Caco-2 (cell line): ENCODE measurements around the gene FBXO24. TPM values are rescaled to one million over a fixed set of nuclear protein-coding genes. Genes with fewer than 3 reads are reported as not detected.

Experiments used
- BruUV-seq: library from RNA; stranded (reverse); fragments of 400-500 nt; replicated peaks from 2 replicates; lab custom pipeline; 2021; lab: Mats Ljungman, UMichigan
- CTCF ChIA-PET: fragments of 300-600 bp; sonication (Branson Sonifier 250); formaldehyde crosslinking; loops from one replicate; lab custom pipeline; 2022; ENCODE audit warnings: antibody characterized with exemption; lab: Charles Lee
- POLR2A ChIA-PET: fragments of 300-600 bp; sonication (Branson Sonifier 250); formaldehyde crosslinking; loops from one replicate; lab custom pipeline; 2022; ENCODE audit warnings: antibody characterized with exemption; lab: Charles Lee
- DNase-seq, 2 experiments: peaks; one replicate each; pipeline versions ENCODE4 v3.0.0 to v3.0.0-alpha.2; 2020 to 2022
- H3K27me3 ChIP-seq: replicated peaks from 2 replicates; pipeline ENCODE4 v1.6.0; 2011; ENCODE audit warnings: low read length; ENCODE audit not compliant: control insufficient read depth, insufficient read depth
- H3K36me3 ChIP-seq: 2 replicates; pipeline ENCODE4 v1.5.1; 2011; ENCODE audit warnings: low read length; ENCODE audit not compliant: control insufficient read depth, insufficient read depth
- H3K4me1 ChIP-seq: fragments of 250-450 bp; sonication (Bioruptor Pico); 2 replicates; pipeline ENCODE4 v1.5.1; 2020; ENCODE audit warnings: mild to moderate bottlenecking
- H3K4me3 ChIP-seq: 2 replicates; pipeline ENCODE4 v1.5.1; 2011; ENCODE audit warnings: low read depth, mild to moderate bottlenecking, control low read depth, low read length
- H3K9me3 ChIP-seq: fragments of 250-450 bp; sonication (Bioruptor Pico); 2 replicates; pipeline ENCODE4 v1.5.1; 2020; ENCODE audit warnings: mild to moderate bottlenecking, moderate library complexity
- H3K27ac Mint-ChIP-seq: one replicate; pipeline ENCODE4 v1.8.0; 2022; ENCODE audit warnings: mixed read lengths; ENCODE audit not compliant: unreplicated experiment
- H3K27me3 Mint-ChIP-seq: one replicate; pipeline ENCODE4 v1.8.0; 2022; ENCODE audit warnings: mixed read lengths; ENCODE audit not compliant: insufficient read depth, unreplicated experiment
- H3K36me3 Mint-ChIP-seq: one replicate; pipeline ENCODE4 v1.8.0; 2022; ENCODE audit warnings: mild to moderate bottlenecking, mixed read lengths; ENCODE audit not compliant: insufficient read depth, unreplicated experiment
- H3K4me1 Mint-ChIP-seq: one replicate; pipeline ENCODE4 v1.8.0; 2022; ENCODE audit warnings: low read depth, mixed read lengths; ENCODE audit not compliant: unreplicated experiment
- H3K4me3 Mint-ChIP-seq: one replicate; pipeline ENCODE4 v1.8.0; 2022; ENCODE audit warnings: mild to moderate bottlenecking, moderate library complexity, mixed read lengths; ENCODE audit not compliant: unreplicated experiment
- H3K9me3 Mint-ChIP-seq: one replicate; pipeline ENCODE4 v1.8.0; 2022; ENCODE audit warnings: mixed read lengths; ENCODE audit not compliant: unreplicated experiment
- CTCF ChIP-seq, 2 experiments: fragments of 200-600 bp in 1 of 2; IDR thresholded peaks; 1 replicate in 1 of 2; 2 replicates in 1 of 2; pipeline versions ENCODE4 v1.5.1 to v1.8.0; 2011 to 2022; ENCODE audit warnings: antibody characterized with exemption in 1 of 2, control low read depth in 1 of 2, inconsistent platforms in 1 of 2, low read depth in 1 of 2, low read length in 1 of 2, mild to moderate bottlenecking in 1 of 2, moderate library complexity in 1 of 2; ENCODE audit not compliant: insufficient read depth in 1 of 2, severe bottlenecking in 1 of 2, unreplicated experiment in 1 of 2
- intact Hi-C: fragments of 100-400 bp; cut with micrococcal nuclease; formaldehyde crosslinking; loops from one replicate; pipeline ENCODE4 v1.10.0; 2022; ENCODE audit not compliant: unreplicated experiment
- total RNA-seq: library from RNA; stranded (reverse); gene quantifications from 2 replicates; pipeline ENCODE4 v1.2.3, GENCODE V29; 2022

The FBXO24 gene
- total RNA-seq, 1 experiment from 2014 or later: 1.5 TPM

- peak overlapping the region; percentile 10 for H3K4me3 ChIP-seq
- no peaks in the 10 kb centered on the region for H3K9me3 Mint-ChIP-seq
- ChIA-PET POLR2A (interaction anchor here (0.5 to 3.5 kb wide), 3 partner anchors 20 to 283 kb away, joined by 3 to 60 read pairs (median 3); partner anchors contain the start of genes MOSPD3 and TRIP6), CTCF (interaction anchor here (0.6 to 1.6 kb wide), 5 partner anchors 11 to 142 kb away, joined by 3 to 7 read pairs (median 3); no protein-coding TSS in a partner anchor)
- TF ChIP-seq CTCF (IDR thresholded peaks at IDR 0.05; ENCODE audit: insufficient read depth in 1 of 2, low read depth in 1 of 2, low read length in 1 of 2, severe bottlenecking in 1 of 2, unreplicated experiment in 1 of 2): no peak
- intact Hi-C loops: no loop called here
- H3K4me1 ChIP-seq: peaks cover 13% of the 10 kb centered on the region
- peaks cover 5% of the 10 kb centered on the region for H3K4me1 Mint-ChIP-seq
- no peak for DNase-seq
- H3K9me3 ChIP-seq: no peaks in the 10 kb centered on the region
- H3K36me3 ChIP-seq: peaks cover 18% of the 10 kb centered on the region
- H3K4me3 Mint-ChIP-seq: peak overlapping the region; percentile 86
- peak overlapping the region; percentile 93 for H3K27ac Mint-ChIP-seq
- H3K36me3 Mint-ChIP-seq: peaks cover 33% of the 10 kb centered on the region
- no TSS peak for BruUV-seq
- no peaks in the 10 kb centered on the region for H3K27me3 ChIP-seq
- no peaks in the 10 kb centered on the region for H3K27me3 Mint-ChIP-seq
Measured at GRCh38 chr7:100583132-100584053, 2.7 kb upstream of the FBXO24 start.

- no peaks in the 10 kb centered on the region for H3K9me3 Mint-ChIP-seq
- peaks cover 9% of the 10 kb centered on the region for H3K4me1 Mint-ChIP-seq
- CTCF ChIA-PET: interaction anchor here (0.6 to 3.5 kb wide), 10 partner anchors 10 to 141 kb away, joined by 3 to 16 read pairs (median 6); partner anchors contain the start of gene MOSPD3
- H3K27me3 ChIP-seq: no peaks in the 10 kb centered on the region
- intact Hi-C loops: no loop called here
- peak overlapping the region; percentile 86 for H3K4me3 Mint-ChIP-seq
- H3K36me3 ChIP-seq: peaks cover 17% of the 10 kb centered on the region
- H3K27me3 Mint-ChIP-seq: no peaks in the 10 kb centered on the region
- H3K4me3 ChIP-seq: peak overlapping the region; percentile 74
- no peak for DNase-seq
- peak overlapping the region; percentile 93 for H3K27ac Mint-ChIP-seq
- H3K4me1 ChIP-seq: peaks cover 13% of the 10 kb centered on the region
- no peaks in the 10 kb centered on the region for H3K9me3 ChIP-seq
- POLR2A ChIA-PET: interaction anchor here (0.5 to 3.6 kb wide), 8 partner anchors 13 to 268 kb away, joined by 3 to 60 read pairs (median 17); partner anchors contain the start of genes AGFG2, MEPCE, MOSPD3 and SLC12A9
- BruUV-seq: no TSS peak
- peaks cover 25% of the 10 kb centered on the region for H3K36me3 Mint-ChIP-seq
- TF ChIP-seq CTCF (IDR thresholded peaks at IDR 0.05; ENCODE audit: insufficient read depth in 1 of 2, low read depth in 1 of 2, low read length in 1 of 2, severe bottlenecking in 1 of 2, unreplicated experiment in 1 of 2): no peak
Measured at GRCh38 chr7:100584054-100584682, 2.0 kb upstream of the FBXO24 start.
